GM19455 (cell line): Measurements from ENCODE around the gene NHERF1.

Source experiments
- ATAC-seq: cut with Tn5 transposase; IDR thresholded peaks from one replicate; pipeline ENCODE4 v1.9.1; 2021; ENCODE audit not compliant: unreplicated experiment

NHERF1 gene

DNA sequence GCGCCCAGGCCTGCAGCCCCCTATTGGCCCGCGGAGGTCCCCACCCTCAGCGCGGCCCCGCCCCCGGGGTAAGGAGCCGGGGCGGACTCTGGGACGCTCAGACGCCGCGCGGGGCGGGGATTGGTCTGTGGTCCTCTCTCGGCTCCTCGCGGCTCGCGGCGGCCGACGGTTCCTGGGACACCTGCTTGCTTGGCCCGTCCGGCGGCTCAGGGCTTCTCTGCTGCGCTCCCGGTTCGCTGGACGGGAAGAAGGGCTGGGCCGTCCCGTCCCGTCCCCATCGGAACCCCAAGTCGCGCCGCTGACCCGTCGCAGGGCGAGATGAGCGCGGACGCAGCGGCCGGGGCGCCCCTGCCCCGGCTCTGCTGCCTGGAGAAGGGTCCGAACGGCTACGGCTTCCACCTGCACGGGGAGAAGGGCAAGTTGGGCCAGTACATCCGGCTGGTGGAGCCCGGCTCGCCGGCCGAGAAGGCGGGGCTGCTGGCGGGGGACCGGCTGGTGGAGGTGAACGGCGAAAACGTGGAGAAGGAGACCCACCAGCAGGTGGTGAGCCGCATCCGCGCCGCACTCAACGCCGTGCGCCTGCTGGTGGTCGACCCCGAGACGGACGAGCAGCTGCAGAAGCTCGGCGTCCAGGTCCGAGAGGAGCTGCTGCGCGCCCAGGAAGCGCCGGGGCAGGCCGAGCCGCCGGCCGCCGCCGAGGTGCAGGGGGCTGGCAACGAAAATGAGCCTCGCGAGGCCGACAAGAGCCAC is at the start of gene NHERF1:
Gene NHERF1, plus strand, starts transcription at position 100 of the 750 bp plus-strand sequence. Its CDS starts 219 bp downstream, at position 319.
- ATAC-seq: peak; percentile 88

DNA sequence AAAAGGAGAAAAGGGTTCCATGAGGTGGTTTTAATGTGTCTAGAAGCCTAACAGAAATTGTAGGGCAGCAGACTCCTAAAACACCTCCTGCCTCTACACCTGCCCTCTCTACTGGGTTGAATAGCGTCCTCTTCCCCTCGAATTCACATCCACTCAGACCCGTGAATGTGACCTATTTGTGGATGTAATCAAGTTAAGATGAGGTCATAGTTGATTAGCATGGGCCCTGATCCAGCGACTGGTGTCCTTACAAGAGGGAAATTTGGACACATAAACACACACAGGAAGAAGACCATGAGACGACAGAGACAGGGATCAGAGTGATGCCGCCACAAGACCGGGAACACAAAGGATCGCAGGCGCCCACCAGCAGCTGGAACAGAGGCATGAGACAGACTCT is 49.2 kb upstream of the NHERF1 start:
- ATAC-seq: no peak

GRCh38 chr17:74702116-74702871 is 46.1 kb upstream of the NHERF1 start:
- no peak for ATAC-seq

DNA sequence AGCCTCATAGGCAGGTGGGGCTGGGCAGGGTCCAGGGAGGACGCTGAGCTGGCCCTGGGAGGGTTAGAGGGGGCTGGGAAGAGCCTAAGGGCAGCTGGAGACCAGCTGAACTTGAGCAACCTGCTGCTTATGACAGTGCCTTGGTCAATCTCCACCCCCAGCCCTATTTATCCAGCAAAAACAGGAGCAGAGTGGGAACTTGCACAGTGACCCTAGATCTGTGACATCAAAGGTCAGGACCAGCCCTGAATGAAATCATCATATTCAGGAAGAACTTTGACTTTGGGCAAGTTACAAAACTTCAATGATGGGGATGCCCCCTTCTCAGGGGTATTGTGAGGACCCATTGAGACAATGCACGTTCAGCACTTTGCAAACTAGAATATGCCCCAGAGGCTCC is 45.1 kb upstream of the NHERF1 start:
- ATAC-seq: no peak

- ATAC-seq: no peak
Observed at GRCh38 chr17:74704544-74704943, 43.9 kb upstream of the NHERF1 start.

GRCh38 chr17:74711058-74711824 is 37.2 kb upstream of the NHERF1 start:
- ATAC-seq: no peak

DNA sequence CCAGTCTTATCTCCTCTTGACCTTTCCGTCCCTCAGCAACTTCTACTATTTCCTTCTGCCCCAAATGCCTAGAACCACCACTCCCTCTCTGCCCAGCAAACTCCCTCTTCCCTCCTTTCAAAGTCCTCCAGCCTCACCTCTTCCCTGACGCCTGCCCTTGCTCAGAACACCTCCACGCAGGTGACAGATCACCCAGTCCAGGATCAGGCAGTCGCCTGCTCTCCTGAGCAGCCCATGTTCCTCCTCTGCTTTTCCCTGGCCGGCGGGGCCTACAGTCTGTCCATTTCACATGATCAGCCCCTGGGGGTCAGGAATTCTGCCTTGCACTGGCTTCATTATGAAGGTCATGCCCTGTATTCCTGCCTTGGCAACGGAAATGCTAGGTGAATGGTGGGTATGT is 36.1 kb upstream of the NHERF1 start:
- ATAC-seq: no peak

GRCh38 chr17:74712756-74713155 is 35.7 kb upstream of the NHERF1 start, which contains the start of gene CD300LF:
CD300LF (minus strand) TSS chr17:74712923; CDS start chr17:74712866, 57 bp downstream.
- ATAC-seq: no peak

- ATAC-seq: no peak
Observed at GRCh38 chr17:74713171-74713755, 35.2 kb upstream of the NHERF1 start.

GRCh38 chr17:74715144-74715543 is 33.3 kb upstream of the NHERF1 start:
- ATAC-seq: no peak

DNA sequence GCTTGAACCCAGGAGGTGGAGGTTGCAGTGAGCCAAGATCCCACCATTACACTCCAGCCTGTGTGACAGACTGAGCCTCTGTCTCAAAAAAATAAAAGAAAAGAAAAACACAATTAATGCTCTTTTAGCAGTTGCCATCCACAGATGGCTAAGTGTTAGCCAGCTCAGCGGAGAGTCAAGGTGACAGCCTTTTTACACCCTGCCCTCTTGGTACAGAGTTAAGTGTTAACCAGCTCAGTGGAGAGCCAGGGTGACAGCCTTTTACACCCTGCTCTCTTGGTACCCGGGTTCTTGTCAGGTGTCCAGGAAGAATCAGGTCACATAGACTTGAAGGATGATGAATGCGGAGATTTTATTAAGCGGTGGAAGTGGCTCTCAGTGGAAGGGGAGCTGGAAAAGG is 27.9 kb upstream of the NHERF1 start:
- no peak for ATAC-seq

- ATAC-seq: no peak
Observed at GRCh38 chr17:74722782-74723181, 25.6 kb upstream of the NHERF1 start.

DNA sequence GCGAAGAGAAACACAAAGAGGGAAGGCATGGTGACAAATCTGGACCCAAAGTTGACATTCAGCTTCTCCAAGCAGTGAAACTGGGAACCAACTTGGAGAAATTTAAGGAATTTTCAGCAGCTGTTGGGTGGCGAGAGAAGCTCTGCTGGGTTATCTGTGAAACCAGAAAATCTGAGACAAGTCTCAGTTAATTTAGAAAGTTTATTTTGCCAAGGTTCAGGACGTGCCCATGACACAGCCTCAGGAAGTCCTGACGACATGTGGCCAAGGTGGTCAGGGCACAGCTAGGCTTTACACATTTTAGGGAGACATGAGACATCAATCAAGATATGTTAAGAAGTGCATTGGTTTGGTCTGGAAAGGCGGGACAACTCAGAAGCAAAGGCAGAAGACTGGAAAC is 24.5 kb upstream of the NHERF1 start:
- ATAC-seq: no peak

DNA sequence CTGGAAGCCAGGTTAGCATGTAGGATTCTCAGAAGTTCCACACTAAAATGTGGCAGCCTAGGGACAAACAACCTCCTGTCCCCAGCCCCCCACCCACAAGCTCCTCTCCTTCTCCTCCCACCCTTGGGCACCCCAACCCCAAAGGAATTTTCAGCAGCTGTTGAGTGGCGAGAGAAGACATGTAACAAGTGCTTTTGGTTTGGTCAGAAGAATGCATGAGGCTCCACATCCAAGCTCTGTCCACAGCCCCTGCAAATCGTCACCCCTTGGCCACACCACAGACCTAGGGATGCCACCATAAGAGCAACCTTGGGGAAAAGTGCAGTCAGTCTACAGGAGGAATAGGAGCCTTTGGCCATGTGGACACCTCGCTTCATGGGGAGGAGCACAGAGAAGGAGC is 23.3 kb upstream of the NHERF1 start:
- ATAC-seq: no peak

DNA sequence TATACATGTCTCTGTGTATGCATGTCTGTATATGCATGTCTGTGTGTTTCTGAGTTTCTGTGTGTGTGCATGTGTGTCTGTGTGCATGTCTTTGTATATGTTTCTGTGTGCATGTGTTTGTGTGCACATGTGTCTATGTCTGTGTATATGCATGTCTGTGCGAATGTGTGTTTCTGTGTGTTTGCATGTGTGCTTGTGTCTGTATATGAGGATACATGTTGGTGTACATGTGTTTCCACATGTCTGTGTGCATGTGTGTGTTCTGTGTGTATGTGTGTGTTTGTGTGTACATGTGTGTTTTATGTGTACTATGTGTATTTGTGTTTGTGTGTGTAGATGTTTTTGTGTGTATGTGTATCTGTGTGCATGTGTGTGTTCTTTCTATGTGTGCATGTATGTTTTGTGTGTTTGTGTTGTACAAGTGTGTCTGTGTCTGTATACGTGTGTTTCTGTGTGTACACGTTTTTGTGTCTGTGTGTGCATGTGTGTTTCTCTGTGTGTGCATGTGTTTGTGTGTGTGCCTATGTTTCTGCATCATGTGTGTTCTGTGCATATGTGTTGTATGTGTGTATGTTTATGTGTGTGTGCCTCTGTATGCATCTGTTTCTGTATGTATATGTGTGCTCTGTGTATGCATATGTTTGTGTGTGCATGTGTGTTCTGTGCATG is 20.3 kb upstream of the NHERF1 start:
- ATAC-seq: no peak

GRCh38 chr17:74728702-74729075 is 19.7 kb upstream of the NHERF1 start:
- no peak for ATAC-seq

- ATAC-seq: no peak
Observed at GRCh38 chr17:74729368-74729767, 19.1 kb upstream of the NHERF1 start.

DNA sequence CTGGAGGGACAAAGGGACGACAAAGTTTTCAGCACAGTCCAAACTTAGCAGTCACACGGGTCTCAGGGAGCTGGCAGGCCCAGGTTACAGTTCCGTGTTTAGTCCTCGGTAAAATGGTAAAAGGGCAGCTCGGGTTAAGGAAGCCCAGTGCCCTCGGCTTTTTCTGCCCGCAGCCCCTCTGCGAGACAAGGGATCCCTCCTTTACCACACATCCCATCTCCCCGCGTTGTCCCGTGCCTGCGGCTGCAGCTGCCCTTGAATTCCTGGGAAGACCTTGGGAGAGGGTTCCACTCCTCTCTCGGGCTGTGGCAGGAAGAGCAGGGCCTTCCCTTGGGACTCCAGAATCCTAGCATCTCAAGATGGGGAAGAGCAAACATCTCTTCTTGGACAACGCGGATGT is 18.6 kb upstream of the NHERF1 start:
- no peak for ATAC-seq

DNA sequence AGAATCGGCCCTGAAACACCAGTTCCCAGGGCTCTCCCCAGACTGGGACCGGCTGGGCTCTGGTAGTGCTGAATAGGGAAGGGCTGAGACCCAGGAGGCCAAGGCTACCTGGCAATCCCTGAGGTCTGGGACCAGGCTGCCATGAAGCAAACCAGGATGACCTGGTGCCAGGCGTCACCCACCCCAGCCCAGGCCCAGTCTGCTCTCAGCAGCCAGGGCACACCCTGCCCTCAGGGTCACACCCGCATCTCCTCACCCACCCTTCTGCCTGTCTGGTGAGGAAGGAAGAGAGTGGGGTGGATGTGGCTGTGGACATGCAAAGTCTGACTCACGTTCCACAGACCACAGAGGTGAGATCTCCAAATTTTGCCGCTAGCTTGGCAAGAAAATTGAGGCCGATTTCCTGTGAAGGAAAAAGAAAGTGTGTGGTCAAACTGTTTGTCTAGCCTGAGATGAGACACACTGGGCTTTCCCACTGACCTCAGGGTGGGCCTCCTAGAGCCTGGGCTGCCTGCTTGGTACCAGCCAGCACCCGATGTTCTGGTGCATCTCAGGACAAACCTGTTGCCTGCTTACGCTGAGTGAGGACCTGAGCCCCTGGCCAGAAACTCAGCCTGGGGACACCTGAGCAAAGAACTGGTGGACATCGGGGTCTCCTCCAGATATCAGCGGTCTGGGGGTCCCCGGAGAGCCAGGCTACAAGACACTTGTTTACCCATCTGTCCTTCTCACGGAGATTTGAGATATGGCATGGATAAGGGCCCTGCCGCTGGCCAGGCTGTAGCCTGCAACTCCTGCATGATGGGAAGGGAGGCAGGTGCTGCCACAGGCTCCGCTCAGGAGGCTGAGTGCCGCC is 17.7 kb upstream of the NHERF1 start:
- ATAC-seq: no peak

DNA sequence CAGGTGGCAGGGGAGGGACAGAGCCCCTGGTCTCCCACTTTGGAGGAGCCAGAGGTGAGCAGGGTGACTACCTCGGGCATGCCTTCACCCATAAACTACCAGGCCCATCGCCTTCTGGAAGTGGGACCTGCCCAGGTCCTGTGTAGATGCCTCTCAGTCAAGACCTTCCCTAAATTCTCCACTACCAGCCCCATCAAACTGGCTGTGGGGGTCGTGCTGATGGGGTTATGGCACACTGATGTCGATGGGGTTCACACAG is 17.2 kb upstream of the NHERF1 start:
- ATAC-seq: no peak
